ENCODE data around the gene CHD3.

GRCh38 chr17:7916808-7917207, 28.2 kb downstream of the CHD3 start:
- TF ChIP-seq CTCF (IDR thresholded peaks at IDR 0.05; ENCODE audit: insufficient read depth, low read length) (no peak), SPI1 (IDR thresholded peaks at IDR 0.05; ENCODE audit: borderline replicate concordance, low read depth) (no peak), REST (IDR thresholded peaks at IDR 0.05; ENCODE audit: insufficient replicate concordance, low read depth) (no peak), POLR2AphosphoS5 (IDR thresholded peaks at IDR 0.05; ENCODE audit: low read depth) (no peak)

All from HL-60 (cell line).